ENCODE results near the gene MYO1H.

The MYO1H gene

GRCh38 chr12:109487181-109488050 is 139.7 kb downstream of the MYO1H start:
- H3K4me1 ChIP-seq (ENCODE audit: control insufficient read depth, insufficient read depth, low read length): no peaks in the 10 kb centered on the region
- no peaks in the 10 kb centered on the region for H3K9me3 ChIP-seq (ENCODE audit: control insufficient read depth, insufficient read depth, low read depth, low read length)
- no peak overlapping the region for H3K27ac ChIP-seq (ENCODE audit: extremely low read depth, low read depth, low read length)
- ChIA-PET CTCF (no interaction called here), POLR2A (no interaction called here)
- no peak overlapping the region for H3K4me3 ChIP-seq (ENCODE audit: low read depth, low read length)
- TF ChIP-seq, protein P1, sequence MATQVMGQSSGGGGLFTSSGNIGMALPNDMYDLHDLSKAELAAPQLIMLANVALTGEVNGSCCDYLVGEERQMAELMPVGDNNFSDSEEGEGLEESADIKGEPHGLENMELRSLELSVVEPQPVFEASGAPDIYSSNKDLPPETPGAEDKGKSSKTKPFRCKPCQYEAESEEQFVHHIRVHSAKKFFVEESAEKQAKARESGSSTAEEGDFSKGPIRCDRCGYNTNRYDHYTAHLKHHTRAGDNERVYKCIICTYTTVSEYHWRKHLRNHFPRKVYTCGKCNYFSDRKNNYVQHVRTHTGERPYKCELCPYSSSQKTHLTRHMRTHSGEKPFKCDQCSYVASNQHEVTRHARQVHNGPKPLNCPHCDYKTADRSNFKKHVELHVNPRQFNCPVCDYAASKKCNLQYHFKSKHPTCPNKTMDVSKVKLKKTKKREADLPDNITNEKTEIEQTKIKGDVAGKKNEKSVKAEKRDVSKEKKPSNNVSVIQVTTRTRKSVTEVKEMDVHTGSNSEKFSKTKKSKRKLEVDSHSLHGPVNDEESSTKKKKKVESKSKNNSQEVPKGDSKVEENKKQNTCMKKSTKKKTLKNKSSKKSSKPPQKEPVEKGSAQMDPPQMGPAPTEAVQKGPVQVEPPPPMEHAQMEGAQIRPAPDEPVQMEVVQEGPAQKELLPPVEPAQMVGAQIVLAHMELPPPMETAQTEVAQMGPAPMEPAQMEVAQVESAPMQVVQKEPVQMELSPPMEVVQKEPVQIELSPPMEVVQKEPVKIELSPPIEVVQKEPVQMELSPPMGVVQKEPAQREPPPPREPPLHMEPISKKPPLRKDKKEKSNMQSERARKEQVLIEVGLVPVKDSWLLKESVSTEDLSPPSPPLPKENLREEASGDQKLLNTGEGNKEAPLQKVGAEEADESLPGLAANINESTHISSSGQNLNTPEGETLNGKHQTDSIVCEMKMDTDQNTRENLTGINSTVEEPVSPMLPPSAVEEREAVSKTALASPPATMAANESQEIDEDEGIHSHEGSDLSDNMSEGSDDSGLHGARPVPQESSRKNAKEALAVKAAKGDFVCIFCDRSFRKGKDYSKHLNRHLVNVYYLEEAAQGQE (tag by site-specific recombination; IDR thresholded peaks at IDR 0.05): no peak
- TF ChIP-seq ZNF629 (tag by site-specific recombination; IDR thresholded peaks at IDR 0.05) (no peak), ZNF501 (tag by site-specific recombination; IDR thresholded peaks at IDR 0.05) (no peak), ZNF148 (tag by site-specific recombination; IDR thresholded peaks at IDR 0.05; ENCODE audit: borderline replicate concordance) (no peak), HIC1 (tag by site-specific recombination; IDR thresholded peaks at IDR 0.05) (no peak), ZNF221 (tag by site-specific recombination; IDR thresholded peaks at IDR 0.05; ENCODE audit: borderline replicate concordance) (no peak), ZNF2 (tag by site-specific recombination; IDR thresholded peaks at IDR 0.05) (no peak), ZNF548 (tag by site-specific recombination; IDR thresholded peaks at IDR 0.05) (no peak), ZNF830 (tag by site-specific recombination; IDR thresholded peaks at IDR 0.05; ENCODE audit: low read depth) (no peak), ZNF707 (tag by site-specific recombination; IDR thresholded peaks at IDR 0.05) (no peak), ZNF239 (tag by site-specific recombination; IDR thresholded peaks at IDR 0.05) (no peak), ZNF266 (tag by site-specific recombination; IDR thresholded peaks at IDR 0.05; ENCODE audit: low read depth) (no peak)
- TF ChIP-seq, protein P2, sequence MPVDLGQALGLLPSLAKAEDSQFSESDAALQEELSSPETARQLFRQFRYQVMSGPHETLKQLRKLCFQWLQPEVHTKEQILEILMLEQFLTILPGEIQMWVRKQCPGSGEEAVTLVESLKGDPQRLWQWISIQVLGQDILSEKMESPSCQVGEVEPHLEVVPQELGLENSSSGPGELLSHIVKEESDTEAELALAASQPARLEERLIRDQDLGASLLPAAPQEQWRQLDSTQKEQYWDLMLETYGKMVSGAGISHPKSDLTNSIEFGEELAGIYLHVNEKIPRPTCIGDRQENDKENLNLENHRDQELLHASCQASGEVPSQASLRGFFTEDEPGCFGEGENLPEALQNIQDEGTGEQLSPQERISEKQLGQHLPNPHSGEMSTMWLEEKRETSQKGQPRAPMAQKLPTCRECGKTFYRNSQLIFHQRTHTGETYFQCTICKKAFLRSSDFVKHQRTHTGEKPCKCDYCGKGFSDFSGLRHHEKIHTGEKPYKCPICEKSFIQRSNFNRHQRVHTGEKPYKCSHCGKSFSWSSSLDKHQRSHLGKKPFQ (tag by site-specific recombination; IDR thresholded peaks at IDR 0.05): no peak
- peaks cover 50 to 97% of the 10 kb centered on the region in 2 experiments for H3K36me3 ChIP-seq (ENCODE audit: control insufficient read depth in 2 of 2, insufficient read depth in 1 of 2, low read length in 2 of 2)

GRCh38 chr12:109488051-109488665 is 140.5 kb downstream of the MYO1H start:
- H3K4me1 ChIP-seq (ENCODE audit: control insufficient read depth, insufficient read depth, low read length): no peaks in the 10 kb centered on the region
- no peak for TF ChIP-seq ZNF658 (tag by site-specific recombination; IDR thresholded peaks at IDR 0.05)
- no peak for TF ChIP-seq TCF7L2 (IDR thresholded peaks at IDR 0.05; ENCODE audit: borderline replicate concordance, low read depth, low read length)
- no peak for TF ChIP-seq ZNF138 (tag by site-specific recombination; IDR thresholded peaks at IDR 0.05; ENCODE audit: borderline replicate concordance)
- no peak for TF ChIP-seq ZBTB8A (tag by site-specific recombination; IDR thresholded peaks at IDR 0.05)
- TF ChIP-seq ZNF10 (tag by site-specific recombination; IDR thresholded peaks at IDR 0.05): no peak
- TF ChIP-seq ZNF639 (tag by site-specific recombination; IDR thresholded peaks at IDR 0.05): no peak
- ChIA-PET POLR2A (no interaction called here), CTCF (no interaction called here)
- peaks cover 50 to 98% of the 10 kb centered on the region in 2 experiments for H3K36me3 ChIP-seq (ENCODE audit: control insufficient read depth in 2 of 2, insufficient read depth in 1 of 2, low read length in 2 of 2)
- H3K4me3 ChIP-seq (ENCODE audit: low read depth, low read length): no peak overlapping the region
- H3K27ac ChIP-seq (ENCODE audit: extremely low read depth, low read depth, low read length): no peak overlapping the region
- H3K9me3 ChIP-seq (ENCODE audit: control insufficient read depth, insufficient read depth, low read depth, low read length): no peaks in the 10 kb centered on the region
